Measurements from ENCODE around the gene HNRNPC. TPM values are rescaled to one million over a fixed set of nuclear protein-coding genes. Genes with fewer than 3 reads are reported as not detected.
"Not testable (repeated sequence)": the region's sequence is repeated elsewhere in the genome, so short reads cannot be mapped to it uniquely, and the experiment has no call there.

HNRNPC gene
- total RNA-seq, 1 donor from 2014 or later: 601 TPM

GRCh38 chr14:21287168-21287567 is 17.9 kb upstream of the HNRNPC start:
- DNase-seq (ENCODE audit: low spot score): no peak
- Mint-ChIP-seq H3K9me3 (ENCODE audit: unreplicated experiment) (no peaks in the 10 kb centered on the region), H3K36me3 (ENCODE audit: low read depth, unreplicated experiment) (peaks cover 4% of the 10 kb centered on the region), H3K27me3 (ENCODE audit: unreplicated experiment) (peaks cover 6% of the 10 kb centered on the region), H3K27ac (ENCODE audit: unreplicated experiment) (no peak overlapping the region), H3K4me1 (ENCODE audit: unreplicated experiment) (no peaks in the 10 kb centered on the region), H3K4me3 (ENCODE audit: unreplicated experiment) (no peak overlapping the region)
- TF ChIP-seq CTCF (IDR thresholded peaks at IDR 0.05; ENCODE audit: unreplicated experiment): no peak

- not testable (repeated sequence) for H3K4me3 Mint-ChIP-seq (ENCODE audit: unreplicated experiment); H3K9me3 Mint-ChIP-seq (ENCODE audit: unreplicated experiment); H3K4me1 Mint-ChIP-seq (ENCODE audit: unreplicated experiment); DNase-seq (ENCODE audit: low spot score); H3K27me3 Mint-ChIP-seq (ENCODE audit: unreplicated experiment); H3K36me3 Mint-ChIP-seq (ENCODE audit: low read depth, unreplicated experiment); H3K27ac Mint-ChIP-seq (ENCODE audit: unreplicated experiment)
Observed at GRCh38 chr14:21286516-21286915, 17.3 kb upstream of the HNRNPC start.

- not testable (repeated sequence) for DNase-seq (ENCODE audit: low spot score); H3K4me3 Mint-ChIP-seq (ENCODE audit: unreplicated experiment); H3K9me3 Mint-ChIP-seq (ENCODE audit: unreplicated experiment); H3K27me3 Mint-ChIP-seq (ENCODE audit: unreplicated experiment); H3K27ac Mint-ChIP-seq (ENCODE audit: unreplicated experiment); H3K36me3 Mint-ChIP-seq (ENCODE audit: low read depth, unreplicated experiment); H3K4me1 Mint-ChIP-seq (ENCODE audit: unreplicated experiment)
Observed at GRCh38 chr14:21281917-21282316, 12.7 kb upstream of the HNRNPC start.

GRCh38 chr14:21279783-21280182 is 10.5 kb upstream of the HNRNPC start, which contains the start of gene RPGRIP1:
TSS of gene RPGRIP1 (plus strand) at chr14:21280083. CDS start at chr14:21287977, 7,894 bp downstream.
- Mint-ChIP-seq H3K36me3 (ENCODE audit: low read depth, unreplicated experiment) (no peaks in the 10 kb centered on the region), H3K27me3 (ENCODE audit: unreplicated experiment) (peaks cover 2% of the 10 kb centered on the region), H3K4me1 (ENCODE audit: unreplicated experiment) (no peaks in the 10 kb centered on the region), H3K4me3 (ENCODE audit: unreplicated experiment) (no peak within 1 kb of the TSS), H3K9me3 (ENCODE audit: unreplicated experiment) (no peaks in the 10 kb centered on the region), H3K27ac (ENCODE audit: unreplicated experiment) (no peak within 1 kb of the TSS)
- no peak for TF ChIP-seq CTCF (IDR thresholded peaks at IDR 0.05; ENCODE audit: unreplicated experiment)
- DNase-seq (ENCODE audit: low spot score): no peak

GRCh38 chr14:21278632-21279031 is 9.4 kb upstream of the HNRNPC start:
- Mint-ChIP-seq H3K9me3 (ENCODE audit: unreplicated experiment) (no peaks in the 10 kb centered on the region), H3K27ac (ENCODE audit: unreplicated experiment) (no peak overlapping the region), H3K36me3 (ENCODE audit: low read depth, unreplicated experiment) (no peaks in the 10 kb centered on the region), H3K4me3 (ENCODE audit: unreplicated experiment) (no peak overlapping the region), H3K4me1 (ENCODE audit: unreplicated experiment) (no peaks in the 10 kb centered on the region), H3K27me3 (ENCODE audit: unreplicated experiment) (peaks cover 2% of the 10 kb centered on the region)
- no peak for TF ChIP-seq CTCF (IDR thresholded peaks at IDR 0.05; ENCODE audit: unreplicated experiment)
- DNase-seq (ENCODE audit: low spot score): no peak

GRCh38 chr14:21275261-21275858 is 6.1 kb upstream of the HNRNPC start:
- no peak for TF ChIP-seq CTCF (IDR thresholded peaks at IDR 0.05; ENCODE audit: unreplicated experiment)
- no peak for DNase-seq (ENCODE audit: low spot score)
- Mint-ChIP-seq H3K36me3 (ENCODE audit: low read depth, unreplicated experiment) (no peaks in the 10 kb centered on the region), H3K27ac (ENCODE audit: unreplicated experiment) (no peak overlapping the region), H3K27me3 (ENCODE audit: unreplicated experiment) (peaks cover 7% of the 10 kb centered on the region), H3K4me1 (ENCODE audit: unreplicated experiment) (no peaks in the 10 kb centered on the region), H3K4me3 (ENCODE audit: unreplicated experiment) (no peak overlapping the region), H3K9me3 (ENCODE audit: unreplicated experiment) (no peaks in the 10 kb centered on the region)

- H3K4me3 Mint-ChIP-seq (ENCODE audit: unreplicated experiment): not testable (repeated sequence)
- peaks cover 21% of the 10 kb centered on the region for H3K27me3 Mint-ChIP-seq (ENCODE audit: unreplicated experiment)
Observed at GRCh38 chr14:21272661-21273060, 3.4 kb upstream of the HNRNPC start.

More at GRCh38 chr14:21272661-21273060, 3.4 kb upstream of the HNRNPC start:
- peaks cover 13% of the 10 kb centered on the region for H3K4me1 Mint-ChIP-seq (ENCODE audit: unreplicated experiment)
- DNase-seq (ENCODE audit: low spot score); H3K27ac Mint-ChIP-seq (ENCODE audit: unreplicated experiment); H3K36me3 Mint-ChIP-seq (ENCODE audit: low read depth, unreplicated experiment); H3K9me3 Mint-ChIP-seq (ENCODE audit: unreplicated experiment): not testable (repeated sequence)

Measured in endothelial cell (in vitro differentiated cells).